HepG2 (cell line): ENCODE results near the gene OCLN. TPM values are rescaled to one million over a fixed set of nuclear protein-coding genes. Genes with fewer than 3 reads are reported as not detected.

Experiments used
- HCFC1 ChIP-seq: fragments of 150-350 bp; IDR thresholded peaks from 2 replicates; pipeline ENCODE4 v1.6.1; 2014; ENCODE audit warnings: low read depth, low read length
- HHEX ChIP-seq: IDR thresholded peaks from 2 replicates; pipeline ENCODE4 v1.6.1; 2016; ENCODE audit warnings: control low read depth
- KDM3A ChIP-seq: IDR thresholded peaks from 2 replicates; pipeline ENCODE4 v1.6.1; 2018; ENCODE audit warnings: low read depth, missing compliant biosample characterization
- MLLT10 ChIP-seq: sonication (generic); formaldehyde crosslinking; IDR thresholded peaks from 2 replicates; pipeline ENCODE4 v1.4.0; 2020; ENCODE audit warnings: missing genetic modification reagents
- MXI1 ChIP-seq: IDR thresholded peaks from 3 replicates; pipeline ENCODE4 v1.6.1; 2012; ENCODE audit warnings: low read depth, low read length, inconsistent platforms, borderline replicate concordance
- NCOR1 ChIP-seq: fragments of 200-600 bp; sonication (generic); IDR thresholded peaks from 2 replicates; pipeline ENCODE4 v1.7.0; 2017; ENCODE audit warnings: antibody characterized with exemption, low read length, borderline replicate concordance
- RFXAP ChIP-seq: sonication (generic); formaldehyde crosslinking; IDR thresholded peaks from 2 replicates; pipeline ENCODE4 v1.4.0; 2020; ENCODE audit warnings: missing genetic modification reagents, borderline replicate concordance
- SOX5 ChIP-seq: IDR thresholded peaks from 2 replicates; pipeline ENCODE4 v1.6.1; 2016; ENCODE audit warnings: borderline replicate concordance
- SRSF1 ChIP-seq: fragments of 200-400 bp; formaldehyde crosslinking; optimal IDR thresholded peaks from 2 replicates; pipeline ENCODE3; 2017; ENCODE audit warnings: mild to moderate bottlenecking, low read depth, low read length, moderate library complexity
- U2AF2 ChIP-seq: fragments of 200-400 bp; formaldehyde crosslinking; IDR thresholded peaks from 2 replicates; pipeline ENCODE4 v1.6.1; 2017; ENCODE audit warnings: low read depth, mild to moderate bottlenecking, low read length
- XBP1 ChIP-seq: sonication (generic); formaldehyde crosslinking; IDR thresholded peaks from 2 replicates; pipeline ENCODE4 v1.5.0; 2020; ENCODE audit warnings: missing genetic modification reagents
- ZEB1 ChIP-seq: IDR thresholded peaks from 2 replicates; pipeline ENCODE4 v1.6.1; 2012; ENCODE audit warnings: mild to moderate bottlenecking, low read depth, inconsistent platforms; ENCODE audit not compliant: insufficient replicate concordance
- polyA plus RNA-seq, 8 experiments: library from polyadenylated mRNA; depleted of rRNA in 3 of 8; stranded (reverse) in 7 of 8; unstranded in 1 of 8; fragments of >200 nt; fragmentation: Illumina TruSeq in 4 of 8; extraction: Trizol in 4 of 8; gene quantifications; 2 replicates each; pipeline versions ENCODE4 v1.2.1 to v1.2.3, GENCODE V29; 2011 to 2016; ENCODE audit warnings: low read depth in 4 of 8, missing spikeins in 1 of 8, mixed read lengths in 1 of 8; ENCODE audit not compliant: insufficient read depth in 1 of 8
- total RNA-seq, 5 experiments: library from RNA; depleted of rRNA; stranded (reverse); fragments of >200 nt; fragmentation: Illumina TruSeq; extraction: Trizol; gene quantifications; 2 replicates each; pipeline ENCODE4 v1.2.3, GENCODE V29; 2016; ENCODE audit warnings: low read depth in 1 of 5
- TF ChIP-seq, protein P1 (sequence below): sonication (generic); formaldehyde crosslinking; conservative IDR thresholded peaks from 2 replicates; pipeline ENCODE4 v1.4.0; 2020; ENCODE audit warnings: missing genetic modification reagents
- TF ChIP-seq, protein P2 (sequence below): sonication (generic); formaldehyde crosslinking; IDR thresholded peaks from 2 replicates; pipeline ENCODE4 v1.5.0; 2020; ENCODE audit warnings: mild to moderate bottlenecking, missing genetic modification reagents, borderline replicate concordance
- TF ChIP-seq, protein P3 (sequence below): sonication (generic); formaldehyde crosslinking; IDR thresholded peaks from 2 replicates; pipeline ENCODE4 v1.5.0; 2020; ENCODE audit warnings: missing genetic modification reagents, mild to moderate bottlenecking, borderline replicate concordance
- TF ChIP-seq, protein P4 (sequence below): sonication (generic); formaldehyde crosslinking; IDR thresholded peaks from 2 replicates; pipeline ENCODE4 v1.9.0; 2022; ENCODE audit warnings: low read depth, missing genetic modification reagents
- TF ChIP-seq, protein P5 (sequence below), 2 experiments: sonication (generic) in 1 of 2; formaldehyde crosslinking in 1 of 2; IDR thresholded peaks; 2 replicates each; pipeline versions ENCODE4 v1.4.0 to v1.6.1; 2018 to 2020; ENCODE audit warnings: missing genetic modification reagents in 2 of 2, borderline replicate concordance in 1 of 2, low read depth in 1 of 2, mild to moderate bottlenecking in 1 of 2, missing biosample characterization in 1 of 2
- TF ChIP-seq, protein P6 (sequence below): sonication (generic); formaldehyde crosslinking; conservative IDR thresholded peaks from 2 replicates; pipeline ENCODE4 v1.4.0; 2020; ENCODE audit warnings: missing genetic modification reagents

The OCLN gene
- total and polyA plus RNA-seq, 2 of the 13 experiments (the other 11 are each of a cell fraction or from before 2014, with no cell fraction given), result 24.1 to 34.8 TPM

DNA sequence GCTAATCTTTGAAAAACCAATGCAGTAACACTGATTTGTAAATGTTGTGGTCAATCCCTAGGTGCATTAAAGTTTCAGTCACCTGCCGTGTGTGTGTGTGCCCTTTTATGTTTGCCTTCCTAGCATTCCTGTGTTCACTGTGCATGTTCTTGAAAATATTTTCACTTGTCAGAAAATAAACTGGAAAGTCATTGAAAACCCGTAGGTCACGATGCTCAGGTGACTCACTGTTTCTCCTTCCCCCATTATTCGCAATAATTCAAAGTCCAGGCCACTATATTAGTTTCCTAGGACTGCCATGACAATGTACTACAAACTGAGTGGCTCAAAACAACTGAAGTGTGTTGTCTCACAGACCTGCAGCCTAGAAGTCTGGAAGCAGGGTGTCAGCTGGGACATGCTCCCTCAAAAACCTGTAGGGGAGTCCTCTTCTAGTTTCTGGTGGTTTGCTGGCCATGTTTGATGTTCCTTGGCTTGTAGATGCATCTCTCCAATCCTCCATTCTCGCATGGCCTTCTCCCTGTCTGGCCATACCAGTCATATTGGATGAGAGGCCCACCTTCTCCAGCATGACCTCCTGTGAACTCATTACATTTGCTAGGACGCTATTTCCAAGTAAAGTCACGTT, 48.3 kb upstream of the OCLN start (continued):
- TF ChIP-seq HHEX (0 out of 2 replicates have a peak, but pooled peaks have one; percentile 32), ZEB1 (peak; percentile 79), RFXAP (no peak), XBP1 (CRISPR knock-in tag) (no peak), U2AF2 (no peak), SRSF1 (no peak), SOX5 (peak; percentile 93; the same call in 1 of the 2 replicates), KDM3A (CRISPR knock-in tag) (no peak), NCOR1 (peak; percentile 86), HCFC1 (no peak), MLLT10 (CRISPR knock-in tag) (no peak), MXI1 (peak; percentile 71; the same call in 1 of the 3 replicates)
- TF ChIP-seq, protein P1, sequence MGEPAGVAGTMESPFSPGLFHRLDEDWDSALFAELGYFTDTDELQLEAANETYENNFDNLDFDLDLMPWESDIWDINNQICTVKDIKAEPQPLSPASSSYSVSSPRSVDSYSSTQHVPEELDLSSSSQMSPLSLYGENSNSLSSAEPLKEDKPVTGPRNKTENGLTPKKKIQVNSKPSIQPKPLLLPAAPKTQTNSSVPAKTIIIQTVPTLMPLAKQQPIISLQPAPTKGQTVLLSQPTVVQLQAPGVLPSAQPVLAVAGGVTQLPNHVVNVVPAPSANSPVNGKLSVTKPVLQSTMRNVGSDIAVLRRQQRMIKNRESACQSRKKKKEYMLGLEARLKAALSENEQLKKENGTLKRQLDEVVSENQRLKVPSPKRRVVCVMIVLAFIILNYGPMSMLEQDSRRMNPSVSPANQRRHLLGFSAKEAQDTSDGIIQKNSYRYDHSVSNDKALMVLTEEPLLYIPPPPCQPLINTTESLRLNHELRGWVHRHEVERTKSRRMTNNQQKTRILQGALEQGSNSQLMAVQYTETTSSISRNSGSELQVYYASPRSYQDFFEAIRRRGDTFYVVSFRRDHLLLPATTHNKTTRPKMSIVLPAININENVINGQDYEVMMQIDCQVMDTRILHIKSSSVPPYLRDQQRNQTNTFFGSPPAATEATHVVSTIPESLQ (CRISPR knock-in tag), result no peak
- TF ChIP-seq, protein P2, sequence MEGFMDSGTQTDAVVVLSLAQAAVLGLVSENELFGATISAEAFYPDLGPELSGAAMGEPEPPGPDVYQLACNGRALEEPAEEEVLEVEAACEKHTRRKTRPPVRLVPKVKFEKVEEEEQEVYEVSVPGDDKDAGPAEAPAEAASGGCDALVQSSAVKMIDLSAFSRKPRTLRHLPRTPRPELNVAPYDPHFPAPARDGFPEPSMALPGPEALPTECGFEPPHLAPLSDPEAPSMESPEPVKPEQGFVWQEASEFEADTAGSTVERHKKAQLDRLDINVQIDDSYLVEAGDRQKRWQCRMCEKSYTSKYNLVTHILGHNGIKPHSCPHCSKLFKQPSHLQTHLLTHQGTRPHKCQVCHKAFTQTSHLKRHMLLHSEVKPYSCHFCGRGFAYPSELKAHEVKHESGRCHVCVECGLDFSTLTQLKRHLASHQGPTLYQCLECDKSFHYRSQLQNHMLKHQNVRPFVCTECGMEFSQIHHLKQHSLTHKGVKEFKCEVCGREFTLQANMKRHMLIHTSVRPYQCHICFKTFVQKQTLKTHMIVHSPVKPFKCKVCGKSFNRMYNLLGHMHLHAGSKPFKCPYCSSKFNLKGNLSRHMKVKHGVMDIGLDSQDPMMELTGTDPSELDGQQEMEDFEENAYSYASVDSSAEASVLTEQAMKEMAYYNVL (CRISPR knock-in tag), result 0 out of 2 replicates have a peak, but pooled peaks have one; percentile 43
- TF ChIP-seq, protein P3, sequence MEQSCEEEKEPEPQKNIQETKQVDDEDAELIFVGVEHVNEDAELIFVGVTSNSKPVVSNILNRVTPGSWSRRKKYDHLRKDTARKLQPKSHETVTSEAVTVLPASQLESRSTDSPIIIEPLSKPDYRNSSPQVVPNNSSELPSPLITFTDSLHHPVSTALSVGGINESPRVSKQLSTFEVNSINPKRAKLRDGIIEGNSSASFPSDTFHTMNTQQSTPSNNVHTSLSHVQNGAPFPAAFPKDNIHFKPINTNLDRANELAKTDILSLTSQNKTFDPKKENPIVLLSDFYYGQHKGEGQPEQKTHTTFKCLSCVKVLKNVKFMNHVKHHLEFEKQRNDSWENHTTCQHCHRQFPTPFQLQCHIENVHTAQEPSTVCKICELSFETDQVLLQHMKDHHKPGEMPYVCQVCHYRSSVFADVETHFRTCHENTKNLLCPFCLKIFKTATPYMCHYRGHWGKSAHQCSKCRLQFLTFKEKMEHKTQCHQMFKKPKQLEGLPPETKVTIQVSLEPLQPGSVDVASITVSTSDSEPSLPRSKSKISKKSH, result no peak
- TF ChIP-seq, protein P4, sequence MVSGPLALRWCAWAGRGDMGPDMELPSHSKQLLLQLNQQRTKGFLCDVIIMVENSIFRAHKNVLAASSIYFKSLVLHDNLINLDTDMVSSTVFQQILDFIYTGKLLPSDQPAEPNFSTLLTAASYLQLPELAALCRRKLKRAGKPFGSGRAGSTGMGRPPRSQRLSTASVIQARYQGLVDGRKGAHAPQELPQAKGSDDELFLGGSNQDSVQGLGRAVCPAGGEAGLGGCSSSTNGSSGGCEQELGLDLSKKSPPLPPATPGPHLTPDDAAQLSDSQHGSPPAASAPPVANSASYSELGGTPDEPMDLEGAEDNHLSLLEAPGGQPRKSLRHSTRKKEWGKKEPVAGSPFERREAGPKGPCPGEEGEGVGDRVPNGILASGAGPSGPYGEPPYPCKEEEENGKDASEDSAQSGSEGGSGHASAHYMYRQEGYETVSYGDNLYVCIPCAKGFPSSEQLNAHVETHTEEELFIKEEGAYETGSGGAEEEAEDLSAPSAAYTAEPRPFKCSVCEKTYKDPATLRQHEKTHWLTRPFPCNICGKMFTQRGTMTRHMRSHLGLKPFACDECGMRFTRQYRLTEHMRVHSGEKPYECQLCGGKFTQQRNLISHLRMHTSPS (CRISPR knock-in tag), result no peak
- TF ChIP-seq, protein P5, sequence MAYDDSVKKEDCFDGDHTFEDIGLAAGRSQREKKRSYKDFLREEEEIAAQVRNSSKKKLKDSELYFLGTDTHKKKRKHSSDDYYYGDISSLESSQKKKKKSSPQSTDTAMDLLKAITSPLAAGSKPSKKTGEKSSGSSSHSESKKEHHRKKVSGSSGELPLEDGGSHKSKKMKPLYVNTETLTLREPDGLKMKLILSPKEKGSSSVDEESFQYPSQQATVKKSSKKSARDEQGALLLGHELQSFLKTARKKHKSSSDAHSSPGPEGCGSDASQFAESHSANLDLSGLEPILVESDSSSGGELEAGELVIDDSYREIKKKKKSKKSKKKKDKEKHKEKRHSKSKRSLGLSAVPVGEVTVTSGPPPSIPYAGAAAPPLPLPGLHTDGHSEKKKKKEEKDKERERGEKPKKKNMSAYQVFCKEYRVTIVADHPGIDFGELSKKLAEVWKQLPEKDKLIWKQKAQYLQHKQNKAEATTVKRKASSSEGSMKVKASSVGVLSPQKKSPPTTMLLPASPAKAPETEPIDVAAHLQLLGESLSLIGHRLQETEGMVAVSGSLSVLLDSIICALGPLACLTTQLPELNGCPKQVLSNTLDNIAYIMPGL (CRISPR knock-in tag; IDR thresholded peaks at IDR 0.05; ENCODE audit: borderline replicate concordance in 1 of 2, low read depth in 1 of 2), result peak in 1 of 2 experiments; percentile 12; a peak in 1 of 4 replicates
- TF ChIP-seq, protein P6, sequence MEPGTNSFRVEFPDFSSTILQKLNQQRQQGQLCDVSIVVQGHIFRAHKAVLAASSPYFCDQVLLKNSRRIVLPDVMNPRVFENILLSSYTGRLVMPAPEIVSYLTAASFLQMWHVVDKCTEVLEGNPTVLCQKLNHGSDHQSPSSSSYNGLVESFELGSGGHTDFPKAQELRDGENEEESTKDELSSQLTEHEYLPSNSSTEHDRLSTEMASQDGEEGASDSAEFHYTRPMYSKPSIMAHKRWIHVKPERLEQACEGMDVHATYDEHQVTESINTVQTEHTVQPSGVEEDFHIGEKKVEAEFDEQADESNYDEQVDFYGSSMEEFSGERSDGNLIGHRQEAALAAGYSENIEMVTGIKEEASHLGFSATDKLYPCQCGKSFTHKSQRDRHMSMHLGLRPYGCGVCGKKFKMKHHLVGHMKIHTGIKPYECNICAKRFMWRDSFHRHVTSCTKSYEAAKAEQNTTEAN, result peak; percentile 79; the same call in 1 of the 2 replicates
